Activated T-helper 1 cell treated with anti-CD3 and anti-CD28 coated beads, Interleukin-2, amount 50 U/mL, for 16 hours (primary cell): ENCODE results near the gene TM4SF4.

Experiments
- DNase-seq, 2 donors: peaks; one replicate each; pipeline ENCODE4 v3.0.0-alpha.2; 2020; ENCODE audit warnings: low read depth in 1 of 2, low spot score in 1 of 2

TM4SF4 gene

DNA sequence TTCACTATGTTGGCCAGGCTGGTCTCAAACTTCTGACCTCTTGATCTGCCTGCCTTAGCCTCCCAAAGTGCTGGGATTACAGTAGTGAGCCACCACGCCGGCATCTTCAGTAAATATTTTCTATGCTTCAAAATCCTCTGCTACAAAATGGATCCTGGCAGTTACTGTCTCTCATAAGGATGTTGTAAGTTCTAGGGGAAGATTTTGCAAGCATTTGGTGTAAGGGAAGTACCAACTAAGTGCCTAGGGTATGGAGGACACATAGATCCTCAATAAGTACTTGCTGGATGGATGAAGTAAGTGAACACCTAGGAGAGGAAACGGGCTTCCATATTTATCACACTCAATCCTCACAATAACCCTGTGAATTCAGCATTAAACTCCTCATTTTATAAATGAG, 6.6 kb downstream of the TM4SF4 start:
- no peak for DNase-seq

DNA sequence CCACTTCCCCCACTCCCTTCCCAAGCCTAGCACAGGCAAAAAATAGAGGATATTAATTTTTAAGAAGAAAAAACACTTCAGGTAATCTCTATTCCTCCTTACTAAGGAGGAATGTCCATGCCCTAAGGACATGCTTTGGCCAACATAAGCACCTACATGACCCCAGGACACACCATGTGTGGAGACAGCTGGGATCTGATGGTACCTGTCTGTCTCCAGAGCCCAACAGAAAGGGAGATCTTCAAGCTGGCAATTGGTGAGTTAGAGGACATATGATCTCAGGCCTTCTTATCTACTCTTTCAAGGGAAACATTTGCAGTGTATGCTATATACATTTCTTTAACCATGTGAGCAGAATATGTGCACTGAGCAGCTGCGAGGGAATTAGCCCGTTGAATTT, 7.0 kb downstream of the TM4SF4 start:
- no peak for DNase-seq

DNA sequence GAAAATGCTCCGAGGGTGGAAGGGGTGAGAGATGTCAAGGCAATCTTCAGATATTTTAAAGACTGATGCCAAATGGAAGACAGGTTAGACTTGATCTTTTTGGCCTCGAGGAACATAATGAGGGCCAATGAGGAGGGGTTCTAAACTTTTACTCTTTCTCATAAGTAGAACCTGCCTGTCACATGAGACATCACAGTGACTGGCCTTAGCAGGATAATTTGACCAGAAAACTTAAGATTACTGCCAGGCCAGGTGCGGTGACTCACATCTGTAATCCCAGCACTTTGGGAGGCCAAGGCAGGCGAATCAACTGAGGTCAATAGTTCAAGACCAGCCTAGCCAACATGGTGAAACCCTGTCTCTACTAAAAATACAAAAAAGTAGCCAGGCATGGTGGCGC, 12.2 kb downstream of the TM4SF4 start:
- no peak for DNase-seq

- no peak for DNase-seq
Measured at GRCh38 chr3:149487598-149488197, 13.2 kb downstream of the TM4SF4 start.

DNA sequence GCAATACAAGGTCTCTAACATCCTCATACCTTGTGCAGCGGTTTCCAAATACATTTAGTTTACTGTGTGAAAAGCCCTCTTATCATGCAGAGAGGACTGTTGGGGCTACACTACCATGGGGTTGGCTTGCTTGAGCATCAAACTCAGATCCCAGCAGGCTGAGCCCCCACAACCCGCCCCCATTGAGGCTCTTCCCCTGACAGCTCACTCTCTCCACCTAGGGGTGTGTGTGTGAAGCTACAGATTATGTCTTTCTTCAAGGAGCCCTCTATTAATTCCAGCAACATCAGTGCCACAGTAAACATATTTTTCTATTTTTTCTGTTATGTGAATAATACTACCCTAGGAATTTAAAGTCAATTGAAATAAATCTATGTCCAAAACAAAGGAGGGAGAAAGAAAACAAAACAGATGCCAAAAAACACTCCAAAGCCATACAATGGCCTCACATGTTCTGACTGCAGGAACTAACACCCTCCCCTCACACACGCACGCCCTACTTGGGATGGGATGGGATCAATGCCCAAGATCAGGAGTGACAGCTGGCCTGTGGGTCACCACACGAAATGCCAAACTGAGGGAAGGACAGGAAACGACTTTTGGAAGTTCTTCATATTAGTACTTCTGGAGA, 14.7 kb downstream of the TM4SF4 start:
- no peak for DNase-seq

DNA sequence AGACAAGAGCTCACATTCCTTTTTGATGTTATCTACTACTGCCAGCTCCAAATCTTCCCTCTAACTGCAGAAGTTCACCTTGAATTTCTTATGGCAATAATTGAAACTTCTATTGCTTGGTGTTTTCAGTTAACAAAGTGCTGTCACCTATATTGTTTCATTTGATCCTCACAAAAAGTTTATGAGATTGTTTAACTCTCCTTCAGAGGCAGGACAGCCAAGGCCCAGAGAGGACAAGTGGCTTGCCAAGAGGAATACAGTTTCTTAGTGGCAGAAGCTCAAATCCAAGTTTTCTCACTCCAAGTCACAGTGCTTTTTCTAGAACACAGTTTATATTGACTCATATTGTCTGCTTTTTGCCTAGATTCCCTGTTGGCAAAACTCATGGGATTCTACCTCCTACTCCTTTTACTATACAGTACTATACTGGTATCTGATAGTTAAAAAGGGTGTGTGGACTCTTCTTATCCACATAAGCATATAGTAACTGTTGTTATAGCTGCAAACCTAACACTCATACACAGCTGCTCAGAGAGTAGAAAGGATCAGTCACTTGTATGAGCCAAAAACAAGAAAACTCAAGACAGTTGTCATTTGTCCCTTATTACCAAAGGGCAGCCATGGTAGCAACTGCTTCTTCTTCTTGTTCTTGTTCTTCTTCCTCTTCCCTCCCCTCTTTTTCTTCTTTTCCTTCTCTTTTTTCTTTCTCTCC, 15.9 kb downstream of the TM4SF4 start:
- no peak for DNase-seq

- no peak for DNase-seq
Measured at GRCh38 chr3:149493315-149494021, 19.0 kb downstream of the TM4SF4 start.

DNA sequence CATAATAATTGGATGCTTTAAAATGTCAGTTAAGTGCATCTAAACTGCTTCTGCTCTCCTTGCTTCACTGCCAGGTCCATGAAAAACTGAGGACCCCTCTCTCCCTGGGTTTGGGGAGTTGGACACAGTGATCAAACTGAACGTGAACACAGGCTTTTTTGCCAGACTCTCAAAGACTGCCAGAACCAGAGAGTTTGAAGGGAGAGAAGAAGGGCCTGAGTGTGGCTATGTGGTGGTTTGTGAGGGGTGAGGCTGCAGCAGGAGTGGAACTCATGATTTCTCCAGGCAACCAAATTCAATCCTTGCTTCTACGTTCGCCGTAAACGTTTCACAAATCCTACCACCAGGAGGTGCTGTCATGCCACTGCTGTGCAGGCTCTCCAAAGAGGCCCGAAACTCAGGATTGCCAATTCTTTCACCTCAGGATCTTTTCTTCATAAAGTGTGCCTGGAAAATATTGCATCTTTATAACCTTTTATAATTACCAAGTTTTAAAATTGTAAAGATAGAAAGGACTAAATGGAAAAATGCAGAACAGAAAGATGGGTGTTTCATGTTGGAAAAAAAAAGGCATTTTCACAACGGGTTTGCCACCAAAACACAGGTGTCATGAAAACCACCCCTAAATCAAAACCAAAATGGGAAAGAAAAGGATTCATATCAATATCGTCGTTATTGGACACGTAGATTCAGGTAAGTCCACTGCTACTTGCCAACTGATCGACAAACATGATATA, 19.7 kb downstream of the TM4SF4 start:
- no peak for DNase-seq

DNA sequence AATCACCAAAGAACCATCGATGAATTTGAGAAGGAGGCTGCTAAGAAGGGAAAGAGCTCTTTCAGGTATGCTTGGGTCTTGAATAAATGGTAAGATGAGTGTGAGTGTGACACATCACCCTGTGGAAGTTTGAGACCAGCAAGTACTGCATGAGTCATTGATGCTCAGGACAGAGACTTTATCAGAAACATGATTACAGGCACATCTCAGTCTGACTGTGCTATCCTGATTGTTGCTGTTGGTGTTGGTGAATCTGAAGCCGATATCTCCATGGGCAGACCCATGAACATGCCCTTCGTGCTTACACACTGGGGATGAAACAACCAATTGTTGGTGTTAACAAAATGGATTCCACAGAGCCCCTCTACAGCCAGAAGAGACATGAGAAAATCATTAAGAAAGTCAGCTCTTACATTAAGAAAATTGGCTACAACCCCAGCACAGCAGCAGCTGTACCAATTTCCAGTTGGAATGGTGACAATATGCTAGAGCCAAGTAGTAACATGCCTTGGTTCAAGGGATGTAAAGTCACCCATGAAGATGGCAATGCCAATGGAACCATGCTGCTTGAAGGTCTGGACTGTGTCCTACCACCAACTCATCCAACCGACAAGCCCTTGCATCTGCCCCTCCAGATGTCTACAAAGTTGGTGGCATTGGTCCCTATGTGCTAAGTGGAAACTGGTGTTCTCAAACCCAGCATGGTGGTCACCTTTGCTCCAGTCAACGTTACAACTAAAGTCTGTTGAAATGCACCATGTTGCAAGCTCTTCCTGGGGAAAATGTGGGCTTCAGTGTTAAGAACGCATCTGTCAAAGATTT, 20.5 kb downstream of the TM4SF4 start:
- no peak for DNase-seq

- DNase-seq = no peak
Measured at GRCh38 chr3:149495581-149496125, 21.2 kb downstream of the TM4SF4 start.

- no peak for DNase-seq
Measured at GRCh38 chr3:149496891-149497290, 22.4 kb downstream of the TM4SF4 start.

- no peak for DNase-seq
Measured at GRCh38 chr3:149497966-149498670, 23.6 kb downstream of the TM4SF4 start.

DNA sequence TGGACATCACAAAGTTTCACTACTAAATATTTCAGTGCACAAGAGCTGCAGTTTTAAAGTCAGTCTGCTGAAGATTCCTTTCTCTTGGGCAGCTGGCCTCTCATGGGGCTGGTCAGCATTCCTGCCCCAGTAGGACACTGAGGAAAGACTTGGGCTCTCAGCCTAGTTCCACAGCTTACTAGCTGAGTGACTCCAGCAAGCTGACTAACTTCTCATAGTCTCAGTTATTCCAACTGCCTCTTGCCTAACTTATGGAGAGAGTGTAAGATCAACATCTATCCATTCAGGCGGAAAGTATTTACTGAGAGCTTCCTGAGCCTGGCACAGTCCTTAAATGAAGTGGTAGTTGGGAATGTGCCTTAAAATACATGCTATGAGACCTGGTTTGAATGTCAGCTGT, 27.0 kb downstream of the TM4SF4 start:
- no peak for DNase-seq

DNA sequence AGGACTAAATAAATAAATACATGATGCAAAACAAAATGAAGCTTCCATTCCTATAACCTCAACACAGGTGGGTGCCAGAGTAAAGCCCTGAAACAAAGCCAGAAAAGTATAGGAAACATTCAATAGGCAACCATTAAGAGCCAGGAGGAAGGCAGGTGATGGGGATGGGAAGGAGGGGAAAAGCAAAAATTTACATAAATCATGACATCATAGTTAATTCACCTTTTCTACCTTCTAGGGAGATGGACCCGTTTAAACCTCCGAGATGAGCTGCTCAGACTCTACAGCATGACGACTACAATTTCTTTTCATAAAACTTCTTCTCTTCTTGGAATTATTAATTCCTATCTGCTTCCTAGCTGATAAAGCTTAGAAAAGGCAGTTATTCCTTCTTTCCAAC, 27.9 kb downstream of the TM4SF4 start:
- no peak for DNase-seq

- no peak for DNase-seq
Measured at GRCh38 chr3:149506540-149506939, 32.0 kb downstream of the TM4SF4 start.

DNA sequence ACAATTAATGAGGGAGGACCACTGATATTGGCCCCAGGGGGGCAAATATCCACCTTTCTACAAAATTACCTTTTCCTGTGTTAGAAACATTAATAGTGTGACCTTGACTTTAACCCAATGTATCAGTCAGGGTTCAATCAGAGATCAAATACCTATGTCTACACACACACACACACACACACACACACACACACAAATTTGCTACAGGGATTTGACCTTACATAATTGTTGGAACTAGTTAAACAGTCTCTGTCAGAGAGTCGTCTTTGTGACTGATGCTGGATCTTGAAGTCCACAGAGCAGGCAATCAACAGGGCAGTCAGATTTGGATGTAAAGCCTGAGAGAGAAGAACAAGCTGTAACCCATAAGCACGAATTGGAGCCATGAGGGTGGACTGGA, 32.5 kb downstream of the TM4SF4 start:
- no peak for DNase-seq

- no peak for DNase-seq
Measured at GRCh38 chr3:149507491-149508324, 33.2 kb downstream of the TM4SF4 start.

DNA sequence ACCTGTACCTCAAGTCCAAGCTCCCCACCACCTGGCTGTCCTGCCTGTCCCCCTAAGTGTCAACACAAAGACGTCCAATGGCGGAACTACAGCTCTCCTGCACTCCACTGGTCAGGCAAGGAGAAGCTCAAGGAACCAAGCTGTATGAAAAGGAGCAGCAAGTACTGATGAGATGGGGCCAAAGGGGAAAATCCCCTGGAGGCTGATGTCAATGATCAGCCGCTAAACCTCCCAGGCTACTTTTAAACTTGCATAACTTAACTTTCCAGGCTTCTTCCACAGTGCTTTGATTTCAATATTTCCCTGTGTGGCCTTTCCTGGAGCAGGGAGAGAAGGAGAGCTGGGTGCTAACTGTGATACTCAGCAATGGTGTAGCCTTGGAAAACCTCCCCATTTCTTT, 35.0 kb downstream of the TM4SF4 start:
- no peak for DNase-seq

DNA sequence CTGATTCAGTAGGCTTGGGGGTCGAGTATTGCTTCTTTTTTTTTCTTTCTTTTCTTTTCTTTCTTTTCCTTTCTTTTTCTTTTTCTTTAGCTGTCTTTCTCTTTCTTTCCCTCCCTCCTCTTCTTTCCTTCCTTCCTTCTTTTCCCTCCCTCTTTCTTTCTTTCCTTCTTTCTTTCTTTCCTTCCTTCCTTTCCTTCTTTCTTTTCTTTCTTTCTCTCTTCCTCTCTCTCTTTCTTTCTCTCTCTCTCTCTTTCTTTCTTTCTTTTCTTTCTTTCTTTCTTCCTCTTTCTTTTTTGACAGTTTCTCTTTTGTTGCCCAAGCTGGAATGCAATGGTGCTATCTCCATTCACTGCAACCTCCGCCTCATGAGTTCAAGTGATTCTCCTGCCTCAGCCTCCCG, 36.0 kb downstream of the TM4SF4 start:
- DNase-seq = no peak
